Panc1 (cell line): ENCODE measurements around the gene TANGO6. TPM values are rescaled to one million over a fixed set of nuclear protein-coding genes. Genes with fewer than 3 reads are reported as not detected.

Experiments used
- ATAC-seq: fragments of 200-7000 bp; cut with Tn5 transposase; 2 replicates; pipeline ENCODE4 v1.9.1; 2020; ENCODE audit warnings: mild to moderate bottlenecking, moderate library complexity
- BruUV-seq: library from RNA; stranded (reverse); fragments of 400-500 nt; replicated peaks from 2 replicates; lab custom pipeline; 2021; lab: Mats Ljungman, UMichigan
- CTCF ChIA-PET: fragments of 300-600 bp; sonication (Branson Sonifier 250); formaldehyde crosslinking; loops from one replicate; lab custom pipeline; 2022; ENCODE audit warnings: antibody characterized with exemption; lab: Charles Lee
- POLR2A ChIA-PET: fragments of 300-600 bp; sonication (Branson Sonifier 250); formaldehyde crosslinking; loops from one replicate; lab custom pipeline; 2022; ENCODE audit warnings: antibody characterized with exemption; lab: Charles Lee
- DNase-seq: peaks from one replicate; pipeline ENCODE4 v3.0.0-alpha.2; 2010; ENCODE audit warnings: low read depth, low spot score
- H3K27ac ChIP-seq: 2 replicates; pipeline ENCODE4 v1.5.1; 2011; ENCODE audit warnings: mild to moderate bottlenecking, low read length, inconsistent platforms
- H3K27me3 ChIP-seq: fragments of 200-500 bp; sonication (Bioruptor generic); 2 replicates; pipeline ENCODE4 v1.6.0; 2014; ENCODE audit warnings: low read length, inconsistent platforms; ENCODE audit not compliant: control insufficient read depth, insufficient read depth
- H3K36me3 ChIP-seq: fragments of 200-500 bp; sonication (Bioruptor generic); 2 replicates; pipeline ENCODE4 v1.5.1; 2014; ENCODE audit warnings: inconsistent platforms, mild to moderate bottlenecking, low read length, moderate library complexity; ENCODE audit not compliant: control insufficient read depth, insufficient read depth
- H3K4me1 ChIP-seq: 2 replicates; pipeline ENCODE4 v1.5.1; 2011; ENCODE audit warnings: inconsistent platforms, mild to moderate bottlenecking, low read length, moderate library complexity; ENCODE audit not compliant: control insufficient read depth, insufficient read depth
- H3K4me3 ChIP-seq, 2 experiments: 2 replicates each; pipeline ENCODE4 v1.5.1; 2011 to 2012; ENCODE audit warnings: low read depth in 2 of 2, low read length in 2 of 2, mild to moderate bottlenecking in 2 of 2, inconsistent platforms in 1 of 2, moderate library complexity in 1 of 2
- H3K9me3 ChIP-seq: fragments of 200-500 bp; sonication (Bioruptor generic); 2 replicates; pipeline ENCODE4 v1.5.1; 2014; ENCODE audit warnings: low read depth, mild to moderate bottlenecking, inconsistent platforms, low read length, moderate library complexity; ENCODE audit not compliant: control insufficient read depth, insufficient read depth
- POLR2AphosphoS5 ChIP-seq: IDR thresholded peaks from 2 replicates; pipeline ENCODE4 v1.6.1; 2012; ENCODE audit warnings: mild to moderate bottlenecking, low read depth, low read length, moderate library complexity
- REST ChIP-seq, 2 experiments: IDR thresholded peaks; 2 replicates each; pipeline ENCODE4 v1.6.1; 2011 to 2012; ENCODE audit warnings: low read depth in 2 of 2, control low read depth in 1 of 2, low read length in 1 of 2, mild to moderate bottlenecking in 1 of 2, moderate library complexity in 1 of 2; ENCODE audit not compliant: insufficient read depth in 1 of 2
- SIN3A ChIP-seq: IDR thresholded peaks from 2 replicates; pipeline ENCODE4 v1.6.1; 2012; ENCODE audit warnings: low read depth, mild to moderate bottlenecking, low read length, moderate library complexity, borderline replicate concordance; ENCODE audit not compliant: insufficient read depth
- TCF7L2 ChIP-seq: IDR thresholded peaks from 2 replicates; pipeline ENCODE4 v1.6.1; 2011; ENCODE audit warnings: mild to moderate bottlenecking, low read depth, low read length, inconsistent platforms
- in situ Hi-C: cut with HindIII; loops from 2 replicates; pipeline ENCODE4 v1.10.0; 2016; ENCODE audit warnings: low sequenced_read_pairs, low pct_unique_long_range_greater_than_20kb
- intact Hi-C: fragments of 100-400 bp; cut with micrococcal nuclease; formaldehyde crosslinking; loops from one replicate; pipeline ENCODE4 v1.10.0; 2022; ENCODE audit not compliant: unreplicated experiment
- total RNA-seq: library from RNA; stranded (reverse); gene quantifications from one replicate; pipeline ENCODE4 v1.2.1, GENCODE V29; 2021; ENCODE audit not compliant: unreplicated experiment
- TF ChIP-seq, protein P1 (sequence below): fragments of 450-650 bp; IDR thresholded peaks from 2 replicates; pipeline ENCODE4 v1.5.1; 2017; ENCODE audit warnings: mild to moderate bottlenecking

Gene TANGO6
- total RNA-seq, 1 experiment from 2014 or later: 11.0 TPM

DNA sequence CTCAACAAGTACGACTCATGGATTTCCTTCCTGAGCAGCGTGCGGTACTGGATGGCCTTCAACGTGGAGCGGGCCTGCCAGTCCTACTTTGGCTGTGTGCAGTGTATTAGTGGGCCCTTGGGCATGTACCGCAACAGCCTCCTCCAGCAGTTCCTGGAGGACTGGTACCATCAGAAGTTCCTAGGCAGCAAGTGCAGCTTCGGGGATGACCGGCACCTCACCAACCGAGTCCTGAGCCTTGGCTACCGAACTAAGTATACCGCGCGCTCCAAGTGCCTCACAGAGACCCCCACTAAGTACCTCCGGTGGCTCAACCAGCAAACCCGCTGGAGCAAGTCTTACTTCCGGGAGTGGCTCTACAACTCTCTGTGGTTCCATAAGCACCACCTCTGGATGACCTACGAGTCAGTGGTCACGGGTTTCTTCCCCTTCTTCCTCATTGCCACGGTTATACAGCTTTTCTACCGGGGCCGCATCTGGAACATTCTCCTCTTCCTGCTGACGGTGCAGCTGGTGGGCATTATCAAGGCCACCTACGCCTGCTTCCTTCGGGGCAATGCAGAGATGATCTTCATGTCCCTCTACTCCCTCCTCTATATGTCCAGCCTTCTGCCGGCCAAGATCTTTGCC lies 271.1 kb downstream of the TANGO6 start:
- no peak for DNase-seq
- no TSS peak for BruUV-seq
- intact Hi-C loops (loop anchor here (10.0 kb wide), 1 partner anchor 260 kb away; no protein-coding TSS in a partner anchor), in situ Hi-C loops (no loop called here)
- Histone ChIP-seq H3K27ac (no peak overlapping the region), H3K4me3 (no peak overlapping the region), H3K9me3 (no peaks in the 10 kb centered on the region), H3K36me3 (peaks cover 2% of the 10 kb centered on the region; the same call in 1 of the 2 replicates), H3K4me1 (0 out of 2 replicates have a peak, but pooled peaks cover 2% of the 10 kb centered on the region), H3K27me3 (no peaks in the 10 kb centered on the region)
- ATAC-seq: no peak
- no peak for TF ChIP-seq POLR2AphosphoS5
- no peak for TF ChIP-seq TCF7L2
- TF ChIP-seq REST (IDR thresholded peaks at IDR 0.05; ENCODE audit: insufficient read depth in 1 of 2, low read depth in 2 of 2, low read length in 1 of 2): no peak
- TF ChIP-seq, protein P1, sequence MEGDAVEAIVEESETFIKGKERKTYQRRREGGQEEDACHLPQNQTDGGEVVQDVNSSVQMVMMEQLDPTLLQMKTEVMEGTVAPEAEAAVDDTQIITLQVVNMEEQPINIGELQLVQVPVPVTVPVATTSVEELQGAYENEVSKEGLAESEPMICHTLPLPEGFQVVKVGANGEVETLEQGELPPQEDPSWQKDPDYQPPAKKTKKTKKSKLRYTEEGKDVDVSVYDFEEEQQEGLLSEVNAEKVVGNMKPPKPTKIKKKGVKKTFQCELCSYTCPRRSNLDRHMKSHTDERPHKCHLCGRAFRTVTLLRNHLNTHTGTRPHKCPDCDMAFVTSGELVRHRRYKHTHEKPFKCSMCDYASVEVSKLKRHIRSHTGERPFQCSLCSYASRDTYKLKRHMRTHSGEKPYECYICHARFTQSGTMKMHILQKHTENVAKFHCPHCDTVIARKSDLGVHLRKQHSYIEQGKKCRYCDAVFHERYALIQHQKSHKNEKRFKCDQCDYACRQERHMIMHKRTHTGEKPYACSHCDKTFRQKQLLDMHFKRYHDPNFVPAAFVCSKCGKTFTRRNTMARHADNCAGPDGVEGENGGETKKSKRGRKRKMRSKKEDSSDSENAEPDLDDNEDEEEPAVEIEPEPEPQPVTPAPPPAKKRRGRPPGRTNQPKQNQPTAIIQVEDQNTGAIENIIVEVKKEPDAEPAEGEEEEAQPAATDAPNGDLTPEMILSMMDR: no peak
- TF ChIP-seq SIN3A: no peak
- POLR2A ChIA-PET: no interaction called here
- CTCF ChIA-PET: interaction anchor here (0.6 kb wide), 1 partner anchor 267 kb away, joined by 9 read pairs; no protein-coding TSS in a partner anchor

- intact Hi-C loops (loop anchor here (10.0 kb wide), 1 partner anchor 260 kb away; no protein-coding TSS in a partner anchor), in situ Hi-C loops (no loop called here)
- H3K36me3 ChIP-seq: peaks cover 2% of the 10 kb centered on the region; the same call in 1 of the 2 replicates
- no peak for TF ChIP-seq REST (IDR thresholded peaks at IDR 0.05; ENCODE audit: insufficient read depth in 1 of 2, low read depth in 2 of 2, low read length in 1 of 2)
- no peak for TF ChIP-seq SIN3A
- DNase-seq: no peak
- H3K4me3 ChIP-seq: no peak overlapping the region
- no TSS peak for BruUV-seq
- no peak for ATAC-seq
- no peaks in the 10 kb centered on the region for H3K9me3 ChIP-seq
- H3K4me1 ChIP-seq: 0 out of 2 replicates have a peak, but pooled peaks cover 2% of the 10 kb centered on the region
- ChIA-PET POLR2A (interaction anchor here (0.6 kb wide), 1 partner anchor 201 kb away, joined by 7 read pairs; no protein-coding TSS in a partner anchor), CTCF (no interaction called here)
- H3K27me3 ChIP-seq: no peaks in the 10 kb centered on the region
- H3K27ac ChIP-seq: no peak overlapping the region
Measured at GRCh38 chr16:69114976-69115355, 271.6 kb downstream of the TANGO6 start.
